Left renal pelvis (tissue), 4 donors: Measurements from ENCODE around the gene TM4SF5. TPM values are rescaled to one million over a fixed set of nuclear protein-coding genes. Genes with fewer than 3 reads are reported as not detected.

Source experiments
- DNase-seq, 4 donors: peaks; one replicate each; pipeline ENCODE4 v3.0.0-alpha.2; 2013; ENCODE audit warnings: low read depth in 4 of 4, low spot score in 3 of 4
- polyA plus RNA-seq, 4 donors: library from polyadenylated mRNA; unstranded; fragments of 120-200 nt; gene quantifications; one replicate each; pipeline ENCODE4 v1.2.1, GENCODE V29; 2013; ENCODE audit not compliant: insufficient read length in 4 of 4

The TM4SF5 gene, protein sequence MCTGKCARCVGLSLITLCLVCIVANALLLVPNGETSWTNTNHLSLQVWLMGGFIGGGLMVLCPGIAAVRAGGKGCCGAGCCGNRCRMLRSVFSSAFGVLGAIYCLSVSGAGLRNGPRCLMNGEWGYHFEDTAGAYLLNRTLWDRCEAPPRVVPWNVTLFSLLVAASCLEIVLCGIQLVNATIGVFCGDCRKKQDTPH
- polyA plus RNA-seq: 1 to 10 TPM in 2 of 4 donors, under 1 TPM in 2; 0.31 to 2.9 (median 1.5) TPM

DNA sequence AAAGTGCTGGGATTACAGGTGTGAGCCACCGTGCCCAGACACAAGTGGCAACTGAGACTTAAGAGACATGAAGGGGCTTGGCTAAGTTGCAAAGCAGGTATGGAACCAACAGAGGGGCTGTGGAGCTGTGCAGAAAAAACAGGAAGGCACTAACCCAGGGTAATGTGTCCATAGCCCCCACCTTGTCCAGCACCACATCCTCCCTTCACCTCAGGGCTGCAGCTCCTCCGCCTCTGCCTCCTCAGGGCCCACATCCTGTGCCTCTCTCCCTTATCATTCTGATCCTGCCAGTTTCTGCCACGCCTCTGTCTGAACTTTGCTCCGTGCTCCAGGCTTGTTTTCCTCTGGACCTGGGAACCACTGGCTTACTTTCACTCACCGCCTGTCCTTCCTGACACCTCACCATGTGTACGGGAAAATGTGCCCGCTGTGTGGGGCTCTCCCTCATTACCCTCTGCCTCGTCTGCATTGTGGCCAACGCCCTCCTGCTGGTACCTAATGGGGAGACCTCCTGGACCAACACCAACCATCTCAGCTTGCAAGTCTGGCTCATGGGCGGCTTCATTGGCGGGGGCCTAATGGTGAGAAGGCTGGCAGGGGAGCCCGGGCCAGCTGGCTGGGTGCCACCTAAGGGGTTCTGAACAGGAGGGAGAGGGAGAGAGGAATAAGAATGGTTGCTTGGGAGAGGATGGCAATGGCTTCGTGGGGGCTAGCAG, at the start of gene TM4SF5:
TSS of gene TM4SF5 (plus strand) at position 368 of the 716 bp plus-strand sequence. CDS start at position 405, 37 bp downstream.
- DNase-seq: no peak

GRCh38 chr17:4722678-4723240, 48.9 kb upstream of the TM4SF5 start:
- DNase-seq: no peak

GRCh38 chr17:4724650-4725049, 47.0 kb upstream of the TM4SF5 start:
- no peak for DNase-seq

GRCh38 chr17:4725646-4726310, 45.9 kb upstream of the TM4SF5 start:
- no peak for DNase-seq

GRCh38 chr17:4728124-4728523, 43.6 kb upstream of the TM4SF5 start:
- DNase-seq: no peak

- DNase-seq: no peak
These were observed 38.6 kb upstream of the TM4SF5 start for GRCh38 chr17:4733073-4733531.

- DNase-seq: no peak
These were observed 36.7 kb upstream of the TM4SF5 start for GRCh38 chr17:4734857-4735475.

GRCh38 chr17:4735876-4736651, 35.6 kb upstream of the TM4SF5 start:
- DNase-seq: no peak

GRCh38 chr17:4738136-4739121, 33.3 kb upstream of the TM4SF5 start:
- DNase-seq: no peak

DNA sequence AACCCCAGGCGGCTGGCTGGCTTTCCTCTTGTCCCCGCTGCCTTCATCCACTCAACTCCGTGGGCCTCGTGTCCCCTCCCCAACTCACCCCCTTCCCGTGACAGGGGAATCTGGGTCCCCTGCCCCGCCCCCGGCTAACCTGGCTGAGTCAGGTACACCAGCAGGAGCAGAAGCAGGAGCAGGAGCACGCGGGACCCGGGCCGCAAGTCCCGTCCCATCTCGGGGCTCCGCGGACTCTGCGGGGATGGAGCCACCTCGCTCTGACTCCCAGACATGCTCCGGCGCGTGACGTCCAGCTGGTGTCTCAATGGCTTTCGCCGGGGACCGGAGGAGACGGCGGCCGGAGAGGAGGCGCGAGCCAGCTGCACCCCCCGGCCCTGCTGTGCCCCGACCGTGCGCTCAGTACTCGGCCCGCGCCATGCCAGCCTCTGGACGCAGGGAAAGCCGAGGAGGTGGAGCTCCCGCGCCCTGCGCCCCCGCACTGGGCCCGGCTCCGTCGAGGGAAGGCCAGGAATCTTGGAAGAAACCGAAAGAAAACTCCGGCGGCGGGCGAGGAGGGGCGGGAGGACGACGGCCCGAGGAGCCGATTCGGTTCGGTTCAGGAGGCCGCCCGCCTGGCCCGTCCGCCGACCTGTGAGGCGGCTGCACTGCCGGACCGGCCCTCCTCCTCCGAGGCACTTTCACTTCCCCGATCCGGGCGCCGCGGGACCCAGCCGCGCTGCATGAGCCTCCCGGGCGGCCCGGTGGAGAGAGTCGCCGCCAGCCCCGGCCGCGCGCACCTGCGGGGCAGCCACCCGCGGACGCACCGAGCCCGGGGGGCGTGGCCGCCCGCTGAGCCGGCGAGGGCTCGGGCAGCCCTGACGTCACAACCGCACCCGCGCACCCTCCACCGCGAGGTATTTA, 32.3 kb upstream of the TM4SF5 start, which contains the start of the genes CXCL16 and ZMYND15:
TSS of gene CXCL16 (minus strand) at position 807 of the 903 bp plus-strand sequence. CDS start at position 218, 589 bp downstream.
TSS of gene ZMYND15 (plus strand) at position 712 of the 903 bp plus-strand sequence. CDS start 716 bp downstream, outside the sequence.
- no peak for DNase-seq

- no peak for DNase-seq
These were observed 31.7 kb upstream of the TM4SF5 start for GRCh38 chr17:4740025-4740351.

- DNase-seq: no peak
These were observed 31.1 kb upstream of the TM4SF5 start for GRCh38 chr17:4740584-4740983.

GRCh38 chr17:4741544-4741943, 30.1 kb upstream of the TM4SF5 start:
- DNase-seq: no peak

GRCh38 chr17:4742133-4742532, 29.6 kb upstream of the TM4SF5 start:
- no peak for DNase-seq

DNA sequence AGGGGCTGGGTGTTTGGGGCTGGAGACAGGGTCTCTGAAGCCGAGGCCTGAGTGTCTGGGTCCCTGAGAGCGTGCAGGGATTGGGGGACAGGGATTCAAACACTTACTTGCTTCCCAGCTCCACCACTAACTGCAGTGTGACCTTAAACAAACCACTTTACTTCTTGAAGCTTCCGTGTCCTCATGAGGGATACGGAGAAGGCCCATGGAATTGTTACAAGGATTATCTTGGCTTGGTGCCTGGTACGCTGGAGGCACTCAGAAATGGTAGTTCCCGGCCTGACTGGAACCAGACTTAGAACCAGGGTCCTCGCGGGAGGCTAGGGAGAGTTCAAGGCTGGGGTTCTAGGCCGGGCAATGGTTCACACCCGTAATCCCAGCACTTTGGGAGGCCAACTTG, 29.1 kb upstream of the TM4SF5 start:
- DNase-seq: no peak

DNA sequence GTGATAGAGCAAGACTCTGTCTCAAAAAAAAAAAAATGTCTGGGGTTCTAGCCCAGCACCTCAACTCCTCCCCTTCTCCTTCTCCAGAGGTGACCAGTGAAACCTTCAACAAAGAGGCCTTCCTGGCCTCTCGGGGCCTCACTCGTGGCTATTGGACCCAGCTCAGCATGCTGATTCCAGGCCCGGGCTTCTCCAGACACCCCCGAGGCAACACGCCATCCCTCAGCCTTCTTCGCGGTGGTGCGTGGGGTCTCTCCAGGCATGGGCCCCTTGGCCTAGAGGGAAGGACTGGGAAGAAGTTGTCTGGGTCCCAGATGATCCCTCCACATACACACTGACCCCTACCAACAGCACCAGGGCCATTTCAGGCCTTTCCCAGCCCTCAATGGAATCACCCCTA, 28.5 kb upstream of the TM4SF5 start:
- DNase-seq: no peak

DNA sequence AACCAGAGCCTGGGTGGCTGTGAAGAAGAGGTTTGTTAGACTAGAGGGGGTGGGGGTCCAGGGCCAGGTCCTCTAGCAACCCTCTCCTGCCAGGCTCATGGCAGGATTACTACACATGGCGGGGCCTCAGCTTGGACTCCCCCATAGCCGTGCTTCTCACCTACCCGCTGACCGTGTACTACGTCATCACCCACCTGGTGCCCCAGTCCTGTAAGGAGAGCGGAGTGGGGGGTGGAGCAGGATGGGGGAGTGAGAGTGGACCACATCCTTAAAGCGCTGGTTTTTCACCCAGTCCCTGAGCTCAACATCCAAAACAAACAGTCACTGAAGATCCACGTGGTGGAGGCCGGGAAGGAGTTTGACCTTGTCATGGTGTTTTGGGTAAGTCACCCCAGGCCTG, 27.8 kb upstream of the TM4SF5 start:
- DNase-seq: no peak
